PC-9 (cell line): Measurements from ENCODE around the gene SLC4A1. TPM values are rescaled to one million over a fixed set of nuclear protein-coding genes. Genes with fewer than 3 reads are reported as not detected.

Experiments used
- BruUV-seq: library from RNA; stranded (reverse); fragments of 400-500 nt; replicated peaks from 2 replicates; lab custom pipeline; 2021; lab: Mats Ljungman, UMichigan
- CTCF ChIA-PET: fragments of 300-600 bp; sonication (Branson Sonifier 250); formaldehyde crosslinking; loops from one replicate; lab custom pipeline; 2022; ENCODE audit warnings: antibody characterized with exemption; lab: Charles Lee
- POLR2A ChIA-PET: fragments of 300-600 bp; sonication (Branson Sonifier 250); formaldehyde crosslinking; loops from one replicate; lab custom pipeline; 2022; ENCODE audit warnings: antibody characterized with exemption; ENCODE audit not compliant: unreplicated experiment; lab: Charles Lee
- DNase-seq, 2 experiments: peaks; one replicate each; pipeline versions ENCODE4 v3.0.0 to v3.0.0-alpha.2; 2015 to 2022; ENCODE audit warnings: mixed read lengths in 1 of 2
- H2AFZ ChIP-seq: fragments of 200-600 bp; sonication (generic); 2 replicates; pipeline ENCODE4 v1.8.1; 2017; ENCODE audit warnings: antibody characterized with exemption
- H3F3A ChIP-seq: fragments of 200-600 bp; sonication (generic); 2 replicates; pipeline ENCODE4 v1.8.1; 2017; ENCODE audit warnings: antibody characterized with exemption, mild to moderate bottlenecking, low read depth; ENCODE audit not compliant: insufficient read depth
- H3K27ac ChIP-seq: fragments of 200-600 bp; sonication (generic); 2 replicates; pipeline ENCODE4 v1.6.1; 2016; ENCODE audit warnings: mixed run types
- H3K27me3 ChIP-seq: fragments of 200-600 bp; sonication (generic); 2 replicates; pipeline ENCODE4 v1.6.1; 2016; ENCODE audit warnings: low read depth, mixed run types; ENCODE audit not compliant: insufficient read depth
- H3K36me3 ChIP-seq: fragments of 200-600 bp; sonication (generic); 2 replicates; pipeline ENCODE4 v1.6.1; 2016; ENCODE audit warnings: low read depth, mixed run types
- H3K4me1 ChIP-seq: fragments of 200-600 bp; sonication (generic); replicated peaks from 2 replicates; pipeline ENCODE4 v1.6.1; 2016; ENCODE audit warnings: mixed run types; ENCODE audit not compliant: insufficient read depth
- H3K4me2 ChIP-seq: fragments of 200-600 bp; sonication (generic); 2 replicates; pipeline ENCODE4 v1.6.1; 2017; ENCODE audit warnings: mixed run types
- H3K4me3 ChIP-seq: fragments of 200-600 bp; sonication (generic); 2 replicates; pipeline ENCODE4 v1.6.1; 2016; ENCODE audit warnings: mixed run types
- H3K79me2 ChIP-seq: fragments of 200-600 bp; sonication (generic); 2 replicates; pipeline ENCODE4 v1.6.1; 2017; ENCODE audit warnings: low read depth, mixed run types
- H3K9me2 ChIP-seq: fragments of 200-600 bp; sonication (generic); 2 replicates; pipeline ENCODE4 v1.8.1; 2017; ENCODE audit warnings: mild to moderate bottlenecking; ENCODE audit not compliant: insufficient read depth
- H3K9me3 ChIP-seq: fragments of 200-600 bp; sonication (generic); 2 replicates; pipeline ENCODE4 v1.8.1; 2016; ENCODE audit warnings: low read depth; ENCODE audit not compliant: insufficient read depth
- H4K20me1 ChIP-seq: fragments of 200-600 bp; sonication (generic); 2 replicates; pipeline ENCODE4 v1.8.1; 2017; ENCODE audit not compliant: insufficient read depth
- EZH2 ChIP-seq: fragments of 200-600 bp; sonication (generic); IDR thresholded peaks from 2 replicates; pipeline ENCODE4 v1.8.0; 2017; ENCODE audit warnings: antibody characterized with exemption, low read depth
- intact Hi-C: fragments of 100-400 bp; cut with micrococcal nuclease; formaldehyde crosslinking; loops from one replicate; pipeline ENCODE4 v1.10.0; 2022; ENCODE audit not compliant: unreplicated experiment
- total RNA-seq: library from RNA; stranded (reverse); gene quantifications from 2 replicates; pipeline ENCODE4 v1.2.3, GENCODE V29; 2021
- TF ChIP-seq, protein P1 (sequence below): fragments of 200-600 bp; sonication (generic); conservative IDR thresholded peaks from 2 replicates; pipeline ENCODE4 v1.6.1; 2017; ENCODE audit warnings: mixed run types, antibody characterized with exemption, mild to moderate bottlenecking, moderate library complexity

SLC4A1 gene
- total RNA-seq, 1 experiment from 2014 or later: not detected

- ChIA-PET POLR2A (no interaction called here), CTCF (interaction anchor here (0.6 kb wide), 1 partner anchor 8 kb away, joined by 3 read pairs; no protein-coding TSS in a partner anchor)
- intact Hi-C loops: no loop called here
Measured at GRCh38 chr17:44310188-44310587, 42.3 kb upstream of the SLC4A1 start.

DNA sequence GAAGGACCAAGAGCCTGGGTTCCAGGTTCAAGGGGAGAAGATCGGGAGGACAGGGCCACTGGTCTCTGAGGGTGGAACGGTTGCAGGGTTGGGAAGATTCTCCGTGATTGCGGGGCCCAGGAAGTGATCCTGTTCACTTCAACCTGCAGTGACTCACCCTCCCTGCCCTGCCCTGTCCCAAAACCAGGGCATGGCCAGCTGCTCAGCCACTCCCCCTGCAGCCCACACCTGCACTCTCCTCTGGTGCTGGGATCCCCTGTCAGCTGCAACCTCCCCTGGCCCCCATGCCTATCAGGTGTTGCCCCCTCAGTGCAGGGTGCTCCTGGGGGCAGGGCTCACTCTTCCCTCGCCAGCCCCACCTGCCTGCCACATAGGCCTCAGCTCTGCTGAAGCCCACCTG is 41.5 kb upstream of the SLC4A1 start:
- TF ChIP-seq, protein P1, sequence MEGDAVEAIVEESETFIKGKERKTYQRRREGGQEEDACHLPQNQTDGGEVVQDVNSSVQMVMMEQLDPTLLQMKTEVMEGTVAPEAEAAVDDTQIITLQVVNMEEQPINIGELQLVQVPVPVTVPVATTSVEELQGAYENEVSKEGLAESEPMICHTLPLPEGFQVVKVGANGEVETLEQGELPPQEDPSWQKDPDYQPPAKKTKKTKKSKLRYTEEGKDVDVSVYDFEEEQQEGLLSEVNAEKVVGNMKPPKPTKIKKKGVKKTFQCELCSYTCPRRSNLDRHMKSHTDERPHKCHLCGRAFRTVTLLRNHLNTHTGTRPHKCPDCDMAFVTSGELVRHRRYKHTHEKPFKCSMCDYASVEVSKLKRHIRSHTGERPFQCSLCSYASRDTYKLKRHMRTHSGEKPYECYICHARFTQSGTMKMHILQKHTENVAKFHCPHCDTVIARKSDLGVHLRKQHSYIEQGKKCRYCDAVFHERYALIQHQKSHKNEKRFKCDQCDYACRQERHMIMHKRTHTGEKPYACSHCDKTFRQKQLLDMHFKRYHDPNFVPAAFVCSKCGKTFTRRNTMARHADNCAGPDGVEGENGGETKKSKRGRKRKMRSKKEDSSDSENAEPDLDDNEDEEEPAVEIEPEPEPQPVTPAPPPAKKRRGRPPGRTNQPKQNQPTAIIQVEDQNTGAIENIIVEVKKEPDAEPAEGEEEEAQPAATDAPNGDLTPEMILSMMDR: peak; percentile 39; the same call in 1 of the 2 replicates
- no peak for TF ChIP-seq EZH2
- Histone ChIP-seq H3K27ac (no peak overlapping the region), H4K20me1 (peaks cover 4% of the 10 kb centered on the region; the same call in 1 of the 2 replicates), H3K27me3 (peaks cover 28% of the 10 kb centered on the region), H3K4me2 (peak overlapping the region; percentile 75; the same call in 1 of the 2 replicates), H2AFZ (no peak overlapping the region), H3K4me3 (no peak overlapping the region), H3K9me3 (no peaks in the 10 kb centered on the region), H3K9me2 (no peaks in the 10 kb centered on the region), H3K79me2 (no peaks in the 10 kb centered on the region), H3K4me1 (peaks cover 7% of the 10 kb centered on the region), H3F3A (peaks cover 18% of the 10 kb centered on the region; the same call in 1 of the 2 replicates), H3K36me3 (no peaks in the 10 kb centered on the region)
- CTCF ChIA-PET: no interaction called here
- no peak for DNase-seq
- no TSS peak for BruUV-seq
- POLR2A ChIA-PET: no interaction called here
- intact Hi-C loops: loop anchor here (5.0 kb wide), 1 partner anchor 87 kb away; no protein-coding TSS in a partner anchor

More at GRCh38 chr17:44310188-44310587, 42.3 kb upstream of the SLC4A1 start:
- Histone ChIP-seq H3K4me1 (peaks cover 7% of the 10 kb centered on the region), H3K27me3 (peaks cover 25% of the 10 kb centered on the region), H3K9me2 (no peaks in the 10 kb centered on the region), H4K20me1 (peaks cover 4% of the 10 kb centered on the region; the same call in 1 of the 2 replicates), H3K79me2 (no peaks in the 10 kb centered on the region), H3K36me3 (no peaks in the 10 kb centered on the region), H3K9me3 (no peaks in the 10 kb centered on the region), H3K4me3 (no peak overlapping the region), H3K4me2 (no peak overlapping the region), H3K27ac (no peak overlapping the region), H3F3A (peaks cover 18% of the 10 kb centered on the region; the same call in 1 of the 2 replicates), H2AFZ (no peak overlapping the region)
- no TSS peak for BruUV-seq
- TF ChIP-seq EZH2: no peak
- TF ChIP-seq, protein P1: no peak
- no peak for DNase-seq

DNA sequence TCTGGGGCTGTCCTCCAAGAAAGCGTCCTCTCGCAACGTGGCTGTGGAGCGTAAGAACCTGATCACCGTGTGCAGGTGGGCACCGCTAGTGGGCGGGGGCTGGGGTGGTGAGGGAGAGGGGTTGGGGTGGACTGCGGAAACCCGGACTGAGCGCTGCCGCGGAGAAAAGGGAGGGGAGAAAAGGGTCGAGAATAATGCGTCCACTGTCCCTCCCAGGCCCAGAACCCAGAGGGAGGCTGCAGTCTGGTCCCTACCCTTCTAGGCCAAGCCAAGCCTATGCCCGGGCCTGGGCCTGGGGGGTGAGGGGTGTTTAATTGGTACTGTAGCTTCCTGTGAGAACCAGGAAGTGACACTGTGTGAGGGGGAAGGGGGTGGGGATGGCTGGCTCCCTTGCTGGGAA is 40.9 kb upstream of the SLC4A1 start:
- no TSS peak for BruUV-seq
- ChIA-PET POLR2A (no interaction called here), CTCF (interaction anchor here (0.6 kb wide), 1 partner anchor 527 kb away, joined by 4 read pairs; no protein-coding TSS in a partner anchor)
- Histone ChIP-seq H3K27ac (no peak overlapping the region), H3K9me2 (no peaks in the 10 kb centered on the region), H3K4me3 (no peak overlapping the region), H3K9me3 (no peaks in the 10 kb centered on the region), H2AFZ (no peak overlapping the region), H3K36me3 (no peaks in the 10 kb centered on the region), H3K79me2 (no peaks in the 10 kb centered on the region), H4K20me1 (peaks cover 4% of the 10 kb centered on the region; the same call in 1 of the 2 replicates), H3K27me3 (peaks cover 32% of the 10 kb centered on the region), H3K4me1 (peaks cover 7% of the 10 kb centered on the region), H3K4me2 (peak overlapping the region; percentile 75; the same call in 1 of the 2 replicates), H3F3A (peaks cover 18% of the 10 kb centered on the region; the same call in 1 of the 2 replicates)
- no peak for TF ChIP-seq EZH2
- TF ChIP-seq, protein P1: no peak
- intact Hi-C loops: loop anchor here (5.0 kb wide), 1 partner anchor 87 kb away; no protein-coding TSS in a partner anchor
- DNase-seq: no peak
